Stimulated activated CD4-positive, alpha-beta T cell treated with anti-CD3 and anti-CD28 coated beads, Interleukin-1b, Interleukin-23, amount 100 ng/mL, for 48 hours (primary cell): ENCODE results near the gene P3R3URF.
A peak's percentile ranks its signal among the peaks of the same experiment; 100 is the strongest.

Experiments
- DNase-seq: peaks from one replicate; pipeline ENCODE4 v3.0.0-alpha.2; 2020

The P3R3URF gene

DNA sequence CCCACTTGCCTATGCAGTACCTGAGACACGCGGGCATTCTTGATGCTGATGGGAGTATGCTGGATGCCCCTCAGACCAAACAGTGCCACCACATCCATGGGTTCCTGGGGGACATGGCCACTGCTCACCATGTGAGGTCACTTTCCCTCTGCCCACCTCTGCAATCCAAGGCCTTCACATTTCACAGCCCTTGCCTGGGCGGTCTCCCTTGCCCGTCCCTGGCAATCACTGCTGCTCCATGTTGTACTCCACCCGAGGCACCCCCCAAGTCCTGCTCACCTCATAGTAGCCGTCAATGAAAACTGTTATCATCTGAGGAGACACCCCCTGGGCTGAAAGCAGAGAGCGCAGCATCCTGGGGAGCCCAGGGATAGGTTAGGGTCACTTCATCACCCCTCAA, 17.0 kb upstream of the P3R3URF start:
- no peak for DNase-seq

DNA sequence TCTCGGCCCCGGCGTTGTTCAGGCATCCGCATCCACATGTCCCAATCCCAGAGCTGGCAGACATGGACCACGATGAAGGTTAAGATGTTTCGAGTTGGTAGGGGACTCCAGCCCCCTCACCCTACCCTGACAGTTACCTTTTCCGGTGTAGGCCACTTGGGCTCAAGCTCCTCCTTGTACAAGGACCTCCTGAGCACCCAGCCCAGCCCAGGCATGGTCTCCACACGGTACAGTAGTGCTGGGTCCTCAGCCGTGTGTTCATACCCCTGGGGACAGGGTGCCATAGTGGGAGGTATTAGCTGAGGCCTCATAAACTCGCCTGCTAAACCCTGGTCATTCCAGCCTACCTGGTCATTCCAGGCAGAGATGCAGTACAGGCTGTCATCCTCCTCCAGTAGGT, 15.9 kb upstream of the P3R3URF start:
- DNase-seq = no peak

DNA sequence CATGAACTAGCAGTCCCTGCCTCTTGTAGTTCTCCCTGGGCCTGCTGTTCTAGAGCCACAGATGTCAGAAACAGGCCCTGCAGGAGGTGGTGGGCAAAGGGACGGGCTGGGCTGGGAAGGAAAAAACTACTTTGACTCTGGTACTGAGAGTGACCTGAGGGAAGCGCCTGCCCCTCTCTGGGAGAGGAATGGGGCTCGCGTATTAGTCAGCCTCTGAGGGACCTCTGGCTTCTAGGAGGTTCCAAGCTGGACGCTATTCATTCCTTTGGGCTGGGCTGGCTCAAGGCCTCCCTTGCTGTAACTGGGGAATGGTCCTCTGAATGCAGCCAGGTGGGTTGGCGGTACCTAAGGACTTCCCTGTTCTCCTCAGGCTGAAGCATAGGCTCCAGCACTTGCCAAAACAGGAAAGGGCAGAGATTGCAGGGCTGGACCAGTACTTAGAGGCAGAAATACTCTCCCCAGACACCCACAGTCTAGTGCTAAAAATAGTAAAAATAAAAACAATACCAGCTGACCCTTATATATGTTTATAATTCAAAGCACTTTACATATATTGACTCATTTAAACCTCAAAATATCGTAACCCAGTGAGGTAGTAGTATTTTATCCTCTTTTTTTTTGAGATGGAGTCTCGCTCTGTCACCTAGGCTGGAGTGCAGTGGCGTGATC, 14.9 kb upstream of the P3R3URF start:
- DNase-seq = no peak

DNA sequence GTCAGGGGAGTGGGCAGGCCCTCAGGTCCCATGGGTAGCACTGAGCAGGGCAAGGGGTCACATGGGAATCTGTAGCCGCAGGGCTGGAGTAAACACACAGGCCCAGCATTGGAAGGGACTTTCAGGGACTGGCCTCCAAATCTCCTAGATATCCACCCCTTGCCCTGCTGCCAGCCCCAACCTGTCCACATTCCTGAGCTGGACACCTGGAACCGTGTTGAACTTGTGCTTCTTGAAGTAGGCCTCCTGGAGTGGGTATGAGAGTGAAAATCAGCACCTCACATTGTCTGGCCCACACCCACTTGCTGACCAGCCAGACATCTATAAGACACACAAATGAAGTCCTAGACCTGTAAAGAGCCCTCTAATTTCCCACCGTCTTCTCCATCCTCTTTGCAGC, 14.3 kb upstream of the P3R3URF start:
- DNase-seq = no peak

DNA sequence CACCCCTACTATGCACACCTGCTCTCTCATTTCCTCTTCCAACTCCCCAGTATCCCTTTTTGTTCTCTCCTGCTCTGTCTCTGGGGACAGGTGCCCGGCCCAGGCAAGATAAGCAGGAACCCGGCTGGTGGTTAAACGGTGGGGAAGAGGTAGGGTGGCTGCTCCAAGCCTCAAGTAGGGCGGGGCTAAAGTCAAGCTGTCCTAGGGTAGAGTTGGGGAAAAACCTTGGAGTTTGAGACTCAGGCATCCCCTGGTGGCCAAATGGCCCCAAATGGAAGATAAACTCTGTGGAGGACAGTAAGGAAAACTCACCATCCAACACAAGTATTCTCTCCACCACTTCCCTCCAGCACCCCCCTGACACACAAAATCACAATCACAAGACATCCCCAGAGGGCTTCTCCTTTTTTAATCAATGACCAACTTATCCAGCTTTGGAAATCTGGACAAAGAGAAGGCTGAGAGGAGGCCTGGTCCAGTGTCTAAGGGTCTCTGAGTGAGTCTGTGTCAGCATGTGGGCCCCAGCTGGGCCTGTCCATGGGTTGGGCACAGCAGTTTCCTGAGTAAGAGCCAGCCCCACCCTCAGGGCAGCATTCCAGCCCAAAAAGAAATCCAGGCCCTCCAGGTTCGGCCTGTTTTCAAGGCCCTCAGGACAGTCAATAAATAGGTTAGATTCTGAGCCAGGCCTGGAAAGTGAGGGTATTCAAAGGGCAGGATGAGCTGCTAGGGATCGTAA, 12.2 kb upstream of the P3R3URF start:
- DNase-seq = no peak

DNA sequence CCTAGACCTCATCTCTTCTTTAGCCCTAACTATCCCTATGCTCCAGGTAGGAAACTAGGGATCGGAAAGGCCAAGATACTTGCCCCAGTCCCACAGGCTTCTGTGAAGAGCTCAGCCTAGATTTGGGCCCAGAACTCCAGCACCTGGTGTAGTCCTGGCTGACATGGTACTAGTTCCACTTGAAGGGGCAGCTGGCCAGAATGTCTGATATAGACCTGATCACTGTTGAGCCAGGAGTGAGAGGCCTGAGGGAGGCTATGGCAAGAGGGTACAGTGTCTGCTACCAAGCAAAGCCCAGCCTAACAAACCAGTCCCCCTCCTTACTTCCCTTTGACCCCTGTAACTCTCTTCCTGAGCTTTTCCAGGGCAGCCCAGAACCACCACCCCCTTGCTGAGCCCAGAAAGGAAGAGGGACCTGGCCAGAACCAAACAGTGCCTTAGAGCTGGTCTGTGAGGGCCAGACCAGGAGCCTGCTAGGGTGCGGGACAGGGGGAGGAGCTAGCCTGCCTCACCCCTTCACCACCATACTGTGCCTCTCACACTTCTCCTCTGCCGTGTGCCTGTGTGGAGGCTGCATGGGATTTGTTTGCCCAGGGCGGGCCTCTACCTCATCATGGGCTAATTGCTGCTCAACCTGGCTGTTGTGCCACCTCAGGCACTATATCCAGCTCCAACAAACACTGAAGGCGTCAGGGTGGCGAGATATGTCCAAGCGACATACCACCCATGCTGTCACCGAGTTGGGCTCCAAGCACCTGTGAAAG, 11.0 kb upstream of the P3R3URF start:
- DNase-seq = no peak

DNA sequence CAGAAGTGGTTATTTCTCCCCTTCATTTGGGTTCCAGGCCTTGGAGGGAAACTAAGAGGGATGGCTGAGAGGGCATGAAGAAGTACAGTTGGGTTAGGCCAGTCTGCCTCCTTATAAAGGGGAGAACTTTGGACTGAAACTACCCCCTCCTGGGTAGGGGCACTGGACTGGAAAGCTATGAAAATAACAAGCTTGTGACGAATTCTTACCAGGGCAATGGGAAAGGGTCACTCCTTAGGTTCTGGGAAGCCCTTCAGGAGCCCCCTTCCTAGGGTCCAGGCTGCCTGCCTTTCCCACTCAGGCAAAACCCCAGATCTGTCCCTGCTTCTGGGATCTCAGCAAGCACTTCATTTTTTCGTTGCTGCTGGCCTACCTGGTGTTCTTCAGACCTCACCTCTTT, 9.8 kb upstream of the P3R3URF start:
- no peak for DNase-seq

DNA sequence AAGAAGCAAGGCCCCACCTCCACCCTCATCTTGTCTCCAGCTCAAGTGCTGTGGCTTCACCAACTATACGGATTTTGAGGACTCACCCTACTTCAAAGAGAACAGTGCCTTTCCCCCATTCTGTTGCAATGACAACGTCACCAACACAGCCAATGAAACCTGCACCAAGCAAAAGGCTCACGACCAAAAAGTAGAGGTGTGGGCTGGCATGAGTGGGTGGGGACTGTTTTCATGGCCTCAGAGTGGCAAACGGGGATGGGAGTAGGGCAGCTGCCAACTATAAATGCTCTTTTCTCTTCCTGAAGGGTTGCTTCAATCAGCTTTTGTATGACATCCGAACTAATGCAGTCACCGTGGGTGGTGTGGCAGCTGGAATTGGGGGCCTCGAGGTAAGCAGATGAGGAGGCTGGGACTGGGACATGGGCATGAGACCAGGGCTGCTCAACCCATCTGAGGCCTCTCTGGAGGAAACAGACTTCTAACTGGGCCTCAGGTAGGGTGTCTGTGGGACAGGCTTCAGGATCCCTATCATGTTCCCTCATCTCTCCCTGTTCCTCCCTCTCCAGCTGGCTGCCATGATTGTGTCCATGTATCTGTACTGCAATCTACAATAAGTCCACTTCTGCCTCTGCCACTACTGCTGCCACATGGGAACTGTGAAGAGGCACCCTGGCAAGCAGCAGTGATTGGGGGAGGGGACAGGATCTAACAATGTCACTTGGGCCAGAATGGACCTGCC, 8.8 kb upstream of the P3R3URF start:
- peak; percentile 76 for DNase-seq

DNA sequence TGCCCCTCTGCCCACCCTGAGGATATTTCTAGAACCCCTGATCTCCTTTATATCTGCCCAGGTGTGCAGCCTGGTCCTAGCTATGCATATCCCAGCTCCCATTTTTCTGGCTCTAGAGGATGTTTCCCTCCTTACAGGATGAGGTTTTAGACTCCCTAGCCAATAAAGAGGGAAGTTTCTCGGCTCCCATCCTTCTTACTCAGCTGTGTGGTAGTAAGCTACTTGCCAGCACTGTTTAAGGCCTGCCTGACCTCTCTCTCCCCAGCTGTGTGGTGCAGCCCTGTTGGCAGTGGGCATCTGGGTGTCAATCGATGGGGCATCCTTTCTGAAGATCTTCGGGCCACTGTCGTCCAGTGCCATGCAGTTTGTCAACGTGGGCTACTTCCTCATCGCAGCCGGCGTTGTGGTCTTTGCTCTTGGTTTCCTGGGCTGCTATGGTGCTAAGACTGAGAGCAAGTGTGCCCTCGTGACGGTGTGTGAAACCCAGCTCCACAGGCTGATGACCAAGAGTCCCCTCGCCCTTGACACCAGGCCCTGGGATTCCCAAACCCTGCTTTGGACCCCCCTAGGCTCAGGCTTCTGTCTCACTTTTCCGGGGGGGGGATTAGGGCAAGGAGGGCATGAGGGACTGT, 7.8 kb upstream of the P3R3URF start:
- no peak for DNase-seq

DNA sequence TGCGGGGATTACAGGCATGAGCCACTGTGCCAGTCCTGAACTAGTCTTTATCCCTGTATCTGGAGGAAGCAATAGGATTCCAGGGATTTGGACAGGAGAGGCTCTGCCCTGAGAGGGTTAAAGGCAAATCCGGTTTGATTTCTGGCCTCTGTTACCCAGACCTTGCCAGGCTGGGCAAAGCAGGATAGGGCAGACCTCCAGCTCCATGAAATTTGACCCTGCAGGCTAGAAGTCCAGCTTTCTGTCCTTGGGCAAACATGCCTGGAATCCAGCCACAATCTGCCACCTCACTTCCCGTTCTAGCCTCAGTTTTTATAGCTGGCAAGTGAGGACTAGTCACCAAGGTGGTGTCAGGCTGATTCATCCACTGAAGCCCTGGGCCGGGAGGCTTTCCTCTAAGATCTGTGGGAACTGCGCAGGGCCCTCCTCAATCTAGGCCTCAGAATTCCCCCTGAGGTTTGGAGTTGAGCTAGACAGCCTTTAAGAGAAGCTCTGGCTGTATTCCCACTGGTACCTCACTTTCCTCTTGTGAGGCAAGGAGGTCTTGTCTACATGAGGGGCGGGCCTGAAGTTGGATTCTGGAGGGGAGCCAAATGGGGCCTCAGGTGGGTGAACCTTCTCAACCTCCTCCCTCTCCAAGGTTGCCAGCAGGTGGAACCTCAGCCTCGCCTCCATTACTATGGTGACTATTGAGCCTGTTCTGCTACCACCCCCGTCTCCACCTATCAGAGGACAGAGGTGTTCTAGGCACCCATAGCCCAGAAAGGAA, 7.0 kb upstream of the P3R3URF start:
- DNase-seq = no peak

DNA sequence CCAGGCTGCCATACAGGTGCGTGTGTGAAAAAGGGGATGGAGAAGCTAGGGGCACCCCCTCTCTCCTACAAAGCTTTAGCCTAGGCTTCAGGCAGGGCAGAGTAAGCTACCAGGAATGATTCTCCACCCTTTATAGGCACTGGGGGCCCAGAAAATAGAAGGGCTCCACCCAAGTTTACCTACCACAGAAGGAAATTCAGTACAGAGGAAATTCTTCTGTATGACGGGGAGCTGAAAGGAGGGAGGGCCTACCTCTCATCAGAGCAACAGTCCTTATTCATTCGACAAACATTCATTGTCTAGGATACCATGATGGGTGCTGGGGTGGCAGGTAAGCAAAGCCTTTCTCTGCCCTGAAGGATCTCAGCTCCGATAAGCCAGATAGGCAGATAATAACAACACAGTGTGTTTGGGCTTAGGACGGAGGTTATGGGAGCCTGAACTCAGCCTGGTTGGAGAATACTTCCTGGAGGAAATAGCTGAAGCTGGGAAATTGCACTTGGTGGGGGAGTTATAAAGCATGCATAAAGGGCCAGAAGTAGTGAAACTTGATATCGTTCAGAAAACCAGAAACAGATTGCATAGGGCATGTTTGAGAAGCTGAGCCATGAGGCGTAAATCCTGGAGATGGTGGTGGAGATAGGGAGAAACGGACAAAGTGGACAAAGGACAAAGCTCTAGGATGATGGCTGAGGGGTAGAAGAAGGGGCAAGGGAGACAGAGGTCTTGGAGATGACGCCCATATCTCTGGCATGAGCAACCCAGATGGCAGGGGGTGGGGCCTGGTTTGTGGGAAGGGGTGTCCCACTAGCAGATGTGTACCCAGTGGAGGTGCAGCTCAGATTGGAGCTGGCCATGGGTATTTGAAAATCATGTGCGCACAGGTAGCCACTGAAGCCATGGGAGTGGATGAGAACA, 5.3 kb upstream of the P3R3URF start:
- no peak for DNase-seq

DNA sequence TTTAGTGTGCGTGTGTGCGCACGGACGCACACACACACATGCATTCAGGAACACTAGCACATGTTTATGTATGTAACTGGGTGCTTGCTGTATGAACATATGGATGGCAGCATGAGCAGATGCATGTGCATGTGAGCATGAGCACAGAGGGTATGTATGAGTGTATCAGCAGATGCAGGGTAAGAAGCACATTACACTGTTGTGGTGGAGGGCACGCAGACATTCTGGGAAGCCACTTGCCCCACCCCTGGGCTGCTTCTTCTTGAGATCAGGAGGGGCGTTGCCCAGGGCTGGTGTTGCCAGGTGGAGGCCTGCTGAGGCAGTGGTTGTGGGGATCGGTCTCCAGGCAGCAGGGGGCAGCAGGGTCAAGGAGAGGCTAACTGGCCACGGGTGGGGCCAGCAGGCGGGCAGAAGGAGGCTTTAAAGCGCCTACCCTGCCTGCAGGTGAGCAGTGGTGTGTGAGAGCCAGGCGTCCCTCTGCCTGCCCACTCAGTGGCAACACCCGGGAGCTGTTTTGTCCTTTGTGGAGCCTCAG, 3.9 kb upstream of the P3R3URF start:
- DNase-seq = no peak

DNA sequence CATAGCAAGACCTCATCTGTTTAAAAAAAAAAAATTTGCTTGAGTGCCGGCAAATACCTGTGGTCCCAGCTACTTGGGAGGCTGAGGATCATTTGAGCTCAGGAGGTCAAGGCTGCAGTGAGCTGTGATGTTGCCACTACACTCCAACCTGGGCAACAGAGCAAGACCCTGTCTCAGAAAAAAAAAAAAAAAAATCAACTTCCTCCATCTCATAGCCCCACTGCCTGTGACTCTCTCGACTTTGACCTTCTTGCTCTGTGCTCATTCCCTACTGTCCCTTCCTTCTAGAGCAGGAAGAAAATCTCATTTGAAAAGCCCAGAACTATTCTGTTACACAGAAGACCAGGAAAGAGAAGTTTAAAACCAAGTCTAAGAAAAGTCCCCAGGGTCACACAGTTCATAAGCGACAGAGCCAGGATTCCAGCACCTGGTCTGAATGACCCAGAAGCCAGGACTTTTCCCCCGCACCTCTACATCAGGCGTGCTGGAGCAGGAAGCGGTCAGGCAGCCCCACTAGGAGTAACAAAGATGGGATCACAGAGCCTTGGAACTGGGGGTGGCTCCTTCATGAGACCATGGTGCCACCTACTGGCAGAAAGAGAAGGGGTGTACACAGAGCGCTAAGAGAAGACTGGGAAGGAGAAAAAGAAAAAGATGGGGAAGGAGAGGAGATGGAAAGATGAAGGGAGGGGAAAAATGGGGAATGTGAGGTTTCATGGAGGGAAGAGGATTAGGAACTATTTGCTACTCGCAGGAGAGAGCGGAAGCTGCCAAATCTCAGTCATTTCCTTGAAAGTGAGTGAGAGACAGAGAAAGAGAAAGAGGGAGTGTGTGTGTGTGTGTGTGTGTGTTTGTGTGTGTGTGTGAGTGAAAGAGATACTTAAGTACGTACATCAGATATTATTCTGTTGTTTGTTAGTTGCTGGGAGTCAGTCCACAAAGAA, 3.1 kb upstream of the P3R3URF start:
- DNase-seq = peak; percentile 64

DNA sequence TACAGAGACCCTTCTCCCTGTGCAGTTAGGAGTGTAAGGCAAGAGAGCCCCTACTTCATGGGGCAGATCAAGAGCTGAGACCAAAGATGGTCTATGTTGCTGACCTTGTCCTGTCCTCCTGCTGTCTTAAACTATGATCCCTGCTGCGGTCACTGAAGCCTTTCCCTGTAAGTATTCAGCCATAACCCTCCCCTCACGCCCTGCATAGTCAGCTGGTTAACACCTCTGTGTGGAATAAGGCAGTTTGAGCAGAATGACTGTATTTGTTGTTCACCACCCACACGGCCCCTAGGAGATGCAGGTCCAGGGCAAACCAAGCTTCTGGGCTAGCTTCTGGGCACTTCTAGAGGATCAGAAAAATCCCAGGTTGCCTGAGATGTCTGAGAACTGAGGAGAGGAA, 1.0 kb downstream of the P3R3URF start:
- no peak for DNase-seq

DNA sequence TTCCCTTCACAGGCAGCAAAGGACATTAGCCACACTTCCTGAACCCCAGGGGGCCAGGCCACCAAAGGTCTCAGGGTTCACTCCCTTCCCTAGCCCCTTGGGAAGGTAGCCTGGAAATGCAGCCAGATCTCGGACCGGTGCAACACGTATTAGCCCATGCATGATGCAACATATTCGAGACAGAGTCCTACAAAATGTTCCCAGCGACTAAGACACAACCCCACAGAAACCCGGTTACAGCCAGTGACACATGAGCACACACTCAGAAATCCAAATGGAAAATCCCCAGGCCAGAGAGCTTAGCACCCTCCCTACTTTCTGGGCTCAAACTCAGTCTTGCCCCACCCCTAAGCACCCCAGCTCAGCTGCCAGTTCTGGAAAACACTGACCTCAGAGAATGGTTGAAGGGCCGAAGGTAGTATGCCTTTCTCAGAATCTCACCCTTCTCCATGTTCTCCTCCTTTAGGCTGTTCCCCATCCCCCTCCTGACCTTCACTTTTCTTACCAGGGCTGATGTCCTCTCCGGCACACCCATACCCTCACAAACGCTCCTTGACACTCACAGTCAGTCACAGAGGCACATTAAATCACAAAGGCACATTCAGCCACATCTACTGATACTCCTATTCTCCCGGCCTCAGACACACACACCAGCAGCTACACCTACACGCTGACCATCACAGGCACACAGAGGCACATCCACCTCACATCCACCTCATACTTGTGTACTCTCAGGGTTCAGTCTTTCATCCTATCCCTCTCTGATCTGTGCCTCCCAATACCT, 1.6 kb downstream of the P3R3URF start, which contains the start of gene TSPAN1:
TSPAN1 (plus strand) TSS at position 640 of the 784 bp plus-strand sequence. CDS start 6,021 bp downstream, outside the sequence.
- DNase-seq = no peak

DNA sequence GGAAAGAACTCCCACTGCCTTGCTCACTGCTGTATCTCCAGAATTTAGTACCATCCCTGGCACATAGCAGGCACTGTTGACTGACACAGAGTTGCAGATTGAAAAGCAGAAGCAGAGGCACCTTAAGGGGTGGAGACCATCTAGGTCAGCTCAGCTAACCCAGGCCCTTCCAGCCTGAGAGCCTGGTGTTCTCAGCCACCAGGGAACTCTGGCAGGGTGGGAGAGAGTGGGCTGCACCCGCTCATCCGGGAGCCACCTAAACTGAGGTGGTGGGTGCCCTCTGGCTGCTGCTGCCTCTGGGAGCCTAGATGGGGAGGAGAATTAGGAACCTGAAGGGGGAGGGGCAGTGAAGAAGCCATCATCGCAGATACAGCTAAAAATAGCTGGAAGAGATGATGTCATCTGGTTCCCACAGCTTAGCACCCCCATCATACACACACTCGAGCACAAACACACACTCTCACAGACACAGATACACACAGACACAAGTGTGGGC, 2.9 kb downstream of the P3R3URF start:
- DNase-seq = no peak

DNA sequence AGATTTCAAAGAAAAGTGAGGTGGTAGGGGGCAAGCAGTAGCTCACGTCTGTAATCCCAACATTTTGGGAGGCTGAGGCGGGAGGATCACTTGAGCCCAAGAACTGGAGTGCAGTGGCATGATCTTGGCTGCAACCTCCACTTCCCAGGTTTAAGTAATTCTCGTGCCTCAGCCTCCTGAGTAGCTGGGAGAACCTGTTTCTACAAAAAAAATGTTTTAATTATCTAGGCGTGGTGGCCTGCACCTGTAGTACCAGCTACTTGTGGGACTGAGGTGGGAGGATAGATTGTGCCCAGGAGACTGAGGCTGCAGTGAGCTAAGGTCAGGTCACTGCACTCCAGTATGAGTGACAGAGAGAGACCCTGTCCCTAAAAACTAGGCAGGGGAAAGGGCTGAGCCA, 4.0 kb downstream of the P3R3URF start:
- DNase-seq = no peak

DNA sequence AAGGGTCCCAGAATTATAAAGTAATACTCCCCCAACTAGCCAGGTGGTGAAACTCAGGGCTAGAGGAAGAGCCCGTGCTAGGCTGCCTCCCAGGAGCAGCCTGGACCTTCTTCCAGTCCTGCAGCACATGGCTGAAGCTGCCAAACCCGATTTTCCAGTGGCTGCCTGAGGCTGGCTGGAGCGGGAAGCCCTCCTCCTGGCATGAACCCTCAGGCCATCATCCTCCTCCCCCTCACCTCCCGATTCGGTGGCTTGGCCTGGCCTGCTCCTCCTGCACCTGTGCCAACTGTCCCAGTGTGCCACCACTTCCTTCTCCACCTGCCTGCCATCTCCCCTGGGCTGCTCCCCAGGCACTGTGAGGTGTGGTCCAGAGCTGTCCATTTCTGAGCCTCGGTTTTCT, 4.4 kb downstream of the P3R3URF start:
- DNase-seq = no peak
